Measurements from ENCODE around the gene URI1.

GRCh38 chr19:30063650-30064347, 121.8 kb downstream of the URI1 start:
- TF ChIP-seq CTCF (IDR thresholded peaks at IDR 0.05; ENCODE audit: low read length), result no peak
- TF ChIP-seq EZH2 (IDR thresholded peaks at IDR 0.05; ENCODE audit: borderline replicate concordance, low read length), result no peak
